SK-N-SH (cell line): ENCODE measurements around the gene LRRIQ3. TPM values are rescaled to one million over a fixed set of nuclear protein-coding genes. Genes with fewer than 3 reads are reported as not detected.

Source experiments
- CTCF ChIA-PET: fragments of 300-600, 350-600 bp; formaldehyde crosslinking; extraction: SDS; loops from one replicate; lab custom pipeline; 2021; lab: Yijun Ruan, JAX
- POLR2A ChIA-PET: fragments of 350-600 bp; sonication (Branson Sonifier 250); formaldehyde crosslinking; extraction: SDS; loops from one replicate; lab custom pipeline; 2020; ENCODE audit warnings: antibody characterized with exemption, inconsistent platforms; lab: Yijun Ruan, JAX
- DNase-seq: peaks from one replicate; pipeline ENCODE4 v3.0.0; 2012
- H2AFZ ChIP-seq: fragments of 200-600 bp; sonication (generic); 2 replicates; pipeline ENCODE4 v1.8.1; 2016; ENCODE audit warnings: antibody characterized with exemption, mild to moderate bottlenecking, low read depth
- H3F3A ChIP-seq: fragments of 200-600 bp; sonication (generic); replicated peaks from 2 replicates; pipeline ENCODE3; 2016; ENCODE audit warnings: antibody characterized with exemption, mild to moderate bottlenecking; ENCODE audit not compliant: insufficient read depth
- H3K27ac ChIP-seq, 2 experiments: fragments of 200-500 bp in 1 of 2; fragments of 200-600 bp in 1 of 2; sonication (Bioruptor generic) in 1 of 2; sonication (generic), shearing (Covaris generic) in 1 of 2; 2 replicates each; pipeline versions ENCODE4 v1.5.1 to v1.6.1; 2014 to 2016; ENCODE audit warnings: low read depth in 2 of 2, inconsistent platforms in 1 of 2, low read length in 1 of 2, mild to moderate bottlenecking in 1 of 2, mixed read lengths in 1 of 2
- H3K27me3 ChIP-seq: fragments of 200-600 bp; sonication (generic), shearing (Covaris generic); 2 replicates; pipeline ENCODE4 v1.6.1; 2016; ENCODE audit warnings: mixed run types; ENCODE audit not compliant: insufficient read depth
- H3K36me3 ChIP-seq, 2 experiments: fragments of 200-500 bp in 1 of 2; fragments of 200-600 bp in 1 of 2; sonication (Bioruptor generic) in 1 of 2; sonication (generic) in 1 of 2; replicated peaks in 1 of 2; 2 replicates each; pipeline versions ENCODE3 to v1.5.1; 2014 to 2016; ENCODE audit warnings: low read length in 1 of 2, mild to moderate bottlenecking in 1 of 2; ENCODE audit not compliant: insufficient read depth in 2 of 2, control insufficient read depth in 1 of 2
- H3K4me1 ChIP-seq, 2 experiments: fragments of 200-500 bp in 1 of 2; fragments of 200-600 bp in 1 of 2; sonication (Bioruptor generic) in 1 of 2; sonication (generic), shearing (Covaris generic) in 1 of 2; 2 replicates each; pipeline versions ENCODE4 v1.5.1 to v1.6.1; 2014 to 2016; ENCODE audit warnings: low read depth in 1 of 2, low read length in 1 of 2, mixed run types in 1 of 2; ENCODE audit not compliant: insufficient read depth in 2 of 2, control insufficient read depth in 1 of 2
- H3K4me2 ChIP-seq: fragments of 200-600 bp; sonication (generic), shearing (Covaris generic); 2 replicates; pipeline ENCODE4 v1.6.1; 2017; ENCODE audit warnings: mixed run types
- H3K4me3 ChIP-seq, 2 experiments: fragments of 200-500 bp in 1 of 2; fragments of 200-600 bp in 1 of 2; sonication (Bioruptor generic) in 1 of 2; sonication (generic), shearing (Covaris generic) in 1 of 2; 2 replicates each; pipeline versions ENCODE4 v1.5.1 to v1.8.1; 2014 to 2016; ENCODE audit warnings: low read depth in 2 of 2, inconsistent platforms in 1 of 2, low read length in 1 of 2, mild to moderate bottlenecking in 1 of 2, mixed read lengths in 1 of 2, moderate library complexity in 1 of 2
- H3K79me2 ChIP-seq: fragments of 200-600 bp; sonication (generic); 2 replicates; pipeline ENCODE4 v1.8.1; 2017; ENCODE audit warnings: mild to moderate bottlenecking; ENCODE audit not compliant: insufficient read depth
- H3K9ac ChIP-seq: fragments of 200-600 bp; sonication (generic); 2 replicates; pipeline ENCODE4 v1.6.1; 2017; ENCODE audit warnings: mixed run types
- H3K9me2 ChIP-seq: fragments of 200-600 bp; sonication (generic); 2 replicates; pipeline ENCODE4 v1.6.1; 2017; ENCODE audit warnings: mixed run types
- H3K9me3 ChIP-seq: fragments of 200-600 bp; sonication (generic); 2 replicates; pipeline ENCODE4 v1.6.1; 2017; ENCODE audit warnings: mixed run types, mild to moderate bottlenecking, moderate library complexity
- H4K20me1 ChIP-seq: fragments of 200-600 bp; sonication (generic); 2 replicates; pipeline ENCODE4 v1.6.1; 2017; ENCODE audit warnings: mild to moderate bottlenecking, mixed run types; ENCODE audit not compliant: insufficient read depth
- CHD2 ChIP-seq: fragments of 150-350 bp; IDR thresholded peaks from 2 replicates; pipeline ENCODE4 v1.6.1; 2018; ENCODE audit warnings: low read length; ENCODE audit not compliant: partially characterized antibody
- ELF1 ChIP-seq: IDR thresholded peaks from 2 replicates; pipeline ENCODE4 v1.4.0; 2012
- EP300 ChIP-seq, 2 experiments: IDR thresholded peaks; 2 replicates each; pipeline versions ENCODE4 v1.4.0 to v1.6.1; 2012; ENCODE audit warnings: borderline replicate concordance in 1 of 2, low read depth in 1 of 2, low read length in 1 of 2
- FOSL2 ChIP-seq: IDR thresholded peaks from 2 replicates; pipeline ENCODE4 v1.4.0; 2012; ENCODE audit warnings: low read depth, mild to moderate bottlenecking, moderate library complexity, borderline replicate concordance
- FOXJ3 ChIP-seq: sonication (generic); formaldehyde crosslinking; IDR thresholded peaks from 2 replicates; pipeline ENCODE4 v1.5.1; 2020; ENCODE audit warnings: mild to moderate bottlenecking, missing genetic modification reagents
- MEF2A ChIP-seq: IDR thresholded peaks from 2 replicates; pipeline ENCODE4 v1.4.0; 2012; ENCODE audit warnings: low read depth, borderline replicate concordance
- RAD21 ChIP-seq: IDR thresholded peaks from 2 replicates; pipeline ENCODE4 v1.6.1; 2012; ENCODE audit warnings: mild to moderate bottlenecking, low read length
- RXRA ChIP-seq: IDR thresholded peaks from 2 replicates; pipeline ENCODE4 v1.4.0; 2012; ENCODE audit warnings: low read depth, mild to moderate bottlenecking, borderline replicate concordance
- SIN3A ChIP-seq: IDR thresholded peaks from 2 replicates; pipeline ENCODE4 v1.6.1; 2012; ENCODE audit warnings: low read depth, mild to moderate bottlenecking, low read length, moderate library complexity, borderline replicate concordance
- SMC3 ChIP-seq: IDR thresholded peaks from 2 replicates; pipeline ENCODE4 v1.6.1; 2012; ENCODE audit warnings: low read depth, low read length, improper control_type of control experiment
- TCF12 ChIP-seq: IDR thresholded peaks from 2 replicates; pipeline ENCODE4 v1.4.0; 2012
- YY1 ChIP-seq: IDR thresholded peaks from 2 replicates; pipeline ENCODE4 v1.4.0; 2012; ENCODE audit warnings: low read depth, mild to moderate bottlenecking
- WGBS: methylation state at CpG from one replicate; pipeline ENCODE4 v1.1.6; 2017; ENCODE audit warnings: low lambda C conversion rate; 5-methylcytosine and 5-hydroxymethylcytosine counted together
- polyA plus RNA-seq, 3 experiments: library from polyadenylated mRNA; depleted of rRNA; stranded (reverse); fragments of >200 nt; gene quantifications; 2 replicates each; pipeline ENCODE4 v1.2.3, GENCODE V29; 2012
- TF ChIP-seq, protein P1 (sequence below): fragments of 150-350 bp; IDR thresholded peaks from 2 replicates; pipeline ENCODE4 v1.6.1; 2017; ENCODE audit warnings: antibody characterized with exemption, low read length, low read depth, borderline replicate concordance
- TF ChIP-seq, protein P2 (sequence below): IDR thresholded peaks from 2 replicates; pipeline ENCODE4 v1.4.0; 2012; ENCODE audit warnings: low read depth, borderline replicate concordance
- TF ChIP-seq, protein P3 (sequence below): IDR thresholded peaks from 2 replicates; pipeline ENCODE4; 2012
- TF ChIP-seq, protein P4 (sequence below): IDR thresholded peaks from 2 replicates; pipeline ENCODE4 v1.6.1; 2012; ENCODE audit warnings: mild to moderate bottlenecking, low read depth, low read length, moderate library complexity
- TF ChIP-seq, protein P5 (sequence below): IDR thresholded peaks from 2 replicates; pipeline ENCODE4 v1.4.0; 2012; ENCODE audit warnings: low read depth
- TF ChIP-seq, protein P6 (sequence below): IDR thresholded peaks from 2 replicates; pipeline ENCODE4 v1.4.0; 2012; ENCODE audit warnings: low read depth, borderline replicate concordance
- TF ChIP-seq, protein P7 (sequence below): fragments of 200-600 bp; sonication (generic); IDR thresholded peaks from 2 replicates; pipeline ENCODE4 v1.6.1; 2017; ENCODE audit warnings: antibody characterized with exemption, mild to moderate bottlenecking, moderate library complexity
- TF ChIP-seq, protein P8 (sequence below): fragments of 150-350 bp; IDR thresholded peaks from 2 replicates; pipeline ENCODE4 v1.6.1; 2016; ENCODE audit warnings: mild to moderate bottlenecking, low read depth, low read length

Gene LRRIQ3
- polyA plus RNA-seq, 1 of the 3 experiments (the other 2 are of a cell fraction): 0.56 TPM

DNA sequence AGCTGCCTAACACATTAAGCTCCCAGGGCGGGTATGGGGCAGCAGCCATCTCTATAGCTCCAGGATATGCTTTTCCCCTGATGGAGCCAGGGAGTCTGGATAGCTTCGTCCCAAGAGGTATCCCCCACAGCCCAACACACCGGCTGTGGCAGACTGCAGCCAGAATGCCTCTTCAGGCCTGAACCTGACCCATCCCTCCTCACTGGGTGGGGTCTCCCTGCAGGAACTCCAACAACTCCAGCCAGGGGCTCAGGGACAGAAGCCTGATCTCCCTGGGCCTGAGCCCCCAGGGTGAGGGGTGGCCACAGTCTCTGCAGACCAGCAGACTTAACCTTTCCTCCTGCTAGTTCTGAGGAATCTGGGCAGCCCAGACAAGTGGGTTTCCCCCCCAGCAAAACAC, 159.9 kb downstream of the LRRIQ3 start (continued):
- TF ChIP-seq FOXJ3 (CRISPR knock-in tag) (no peak), ELF1 (no peak), TCF12 (no peak), SIN3A (no peak), CHD2 (no peak), MEF2A (no peak)
- TF ChIP-seq, protein P1, sequence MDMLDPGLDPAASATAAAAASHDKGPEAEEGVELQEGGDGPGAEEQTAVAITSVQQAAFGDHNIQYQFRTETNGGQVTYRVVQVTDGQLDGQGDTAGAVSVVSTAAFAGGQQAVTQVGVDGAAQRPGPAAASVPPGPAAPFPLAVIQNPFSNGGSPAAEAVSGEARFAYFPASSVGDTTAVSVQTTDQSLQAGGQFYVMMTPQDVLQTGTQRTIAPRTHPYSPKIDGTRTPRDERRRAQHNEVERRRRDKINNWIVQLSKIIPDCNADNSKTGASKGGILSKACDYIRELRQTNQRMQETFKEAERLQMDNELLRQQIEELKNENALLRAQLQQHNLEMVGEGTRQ: no peak
- TF ChIP-seq, protein P2, sequence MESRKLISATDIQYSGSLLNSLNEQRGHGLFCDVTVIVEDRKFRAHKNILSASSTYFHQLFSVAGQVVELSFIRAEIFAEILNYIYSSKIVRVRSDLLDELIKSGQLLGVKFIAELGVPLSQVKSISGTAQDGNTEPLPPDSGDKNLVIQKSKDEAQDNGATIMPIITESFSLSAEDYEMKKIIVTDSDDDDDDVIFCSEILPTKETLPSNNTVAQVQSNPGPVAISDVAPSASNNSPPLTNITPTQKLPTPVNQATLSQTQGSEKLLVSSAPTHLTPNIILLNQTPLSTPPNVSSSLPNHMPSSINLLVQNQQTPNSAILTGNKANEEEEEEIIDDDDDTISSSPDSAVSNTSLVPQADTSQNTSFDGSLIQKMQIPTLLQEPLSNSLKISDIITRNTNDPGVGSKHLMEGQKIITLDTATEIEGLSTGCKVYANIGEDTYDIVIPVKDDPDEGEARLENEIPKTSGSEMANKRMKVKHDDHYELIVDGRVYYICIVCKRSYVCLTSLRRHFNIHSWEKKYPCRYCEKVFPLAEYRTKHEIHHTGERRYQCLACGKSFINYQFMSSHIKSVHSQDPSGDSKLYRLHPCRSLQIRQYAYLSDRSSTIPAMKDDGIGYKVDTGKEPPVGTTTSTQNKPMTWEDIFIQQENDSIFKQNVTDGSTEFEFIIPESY: no peak

DNA sequence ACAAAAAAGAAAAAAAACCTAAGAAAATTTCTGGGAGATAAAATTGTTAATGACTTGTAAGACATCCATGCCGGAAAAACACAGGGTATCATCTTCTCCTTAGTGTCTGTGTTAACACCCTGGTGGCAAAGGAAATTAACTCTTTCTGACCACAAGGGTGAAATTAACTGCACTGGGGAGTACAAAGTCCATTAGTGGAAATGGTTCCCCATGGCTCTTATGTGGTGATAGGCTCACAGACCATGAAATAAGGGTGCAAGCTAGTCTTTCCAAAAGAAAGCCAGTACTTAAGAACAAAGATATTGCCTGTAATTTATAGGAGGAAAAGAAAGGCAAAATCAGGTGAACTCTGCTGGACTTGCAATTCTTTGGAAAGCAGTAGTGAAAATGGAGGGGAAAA, 185.4 kb downstream of the LRRIQ3 start:
- Histone ChIP-seq H3F3A (no peaks in the 10 kb centered on the region), H3K4me2 (no peak overlapping the region), H3K79me2 (no peaks in the 10 kb centered on the region), H3K36me3 (no peaks in the 10 kb centered on the region), H3K9ac (no peak overlapping the region), H3K27ac (no peak overlapping the region), H4K20me1 (no peaks in the 10 kb centered on the region), H3K9me3 (no peaks in the 10 kb centered on the region), H3K4me3 (no peak overlapping the region), H3K9me2 (no peaks in the 10 kb centered on the region), H2AFZ (no peak overlapping the region), H3K27me3 (no peaks in the 10 kb centered on the region), H3K4me1 (no peaks in the 10 kb centered on the region)
- no peak for DNase-seq
- 28% methylated on average over 1 of the region's 1 CpG for WGBS
- CTCF ChIA-PET: interaction anchor here (1.1 kb wide), 2 partner anchors 9 to 14 kb away, joined by 3 read pairs; no protein-coding TSS in a partner anchor
- POLR2A ChIA-PET: no interaction called here
- TF ChIP-seq SMC3 (no peak), EP300 (IDR thresholded peaks at IDR 0.05; ENCODE audit: borderline replicate concordance in 1 of 2, low read depth in 1 of 2, low read length in 1 of 2) (no peak), YY1 (no peak), FOXJ3 (CRISPR knock-in tag) (no peak), RXRA (no peak), FOSL2 (no peak), RAD21 (no peak), MEF2A (no peak)
- TF ChIP-seq, protein P3, sequence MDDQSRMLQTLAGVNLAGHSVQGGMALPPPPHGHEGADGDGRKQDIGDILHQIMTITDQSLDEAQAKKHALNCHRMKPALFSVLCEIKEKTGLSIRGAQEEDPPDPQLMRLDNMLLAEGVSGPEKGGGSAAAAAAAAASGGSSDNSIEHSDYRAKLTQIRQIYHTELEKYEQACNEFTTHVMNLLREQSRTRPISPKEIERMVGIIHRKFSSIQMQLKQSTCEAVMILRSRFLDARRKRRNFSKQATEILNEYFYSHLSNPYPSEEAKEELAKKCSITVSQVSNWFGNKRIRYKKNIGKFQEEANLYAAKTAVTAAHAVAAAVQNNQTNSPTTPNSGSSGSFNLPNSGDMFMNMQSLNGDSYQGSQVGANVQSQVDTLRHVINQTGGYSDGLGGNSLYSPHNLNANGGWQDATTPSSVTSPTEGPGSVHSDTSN: no peak
- TF ChIP-seq, protein P4, sequence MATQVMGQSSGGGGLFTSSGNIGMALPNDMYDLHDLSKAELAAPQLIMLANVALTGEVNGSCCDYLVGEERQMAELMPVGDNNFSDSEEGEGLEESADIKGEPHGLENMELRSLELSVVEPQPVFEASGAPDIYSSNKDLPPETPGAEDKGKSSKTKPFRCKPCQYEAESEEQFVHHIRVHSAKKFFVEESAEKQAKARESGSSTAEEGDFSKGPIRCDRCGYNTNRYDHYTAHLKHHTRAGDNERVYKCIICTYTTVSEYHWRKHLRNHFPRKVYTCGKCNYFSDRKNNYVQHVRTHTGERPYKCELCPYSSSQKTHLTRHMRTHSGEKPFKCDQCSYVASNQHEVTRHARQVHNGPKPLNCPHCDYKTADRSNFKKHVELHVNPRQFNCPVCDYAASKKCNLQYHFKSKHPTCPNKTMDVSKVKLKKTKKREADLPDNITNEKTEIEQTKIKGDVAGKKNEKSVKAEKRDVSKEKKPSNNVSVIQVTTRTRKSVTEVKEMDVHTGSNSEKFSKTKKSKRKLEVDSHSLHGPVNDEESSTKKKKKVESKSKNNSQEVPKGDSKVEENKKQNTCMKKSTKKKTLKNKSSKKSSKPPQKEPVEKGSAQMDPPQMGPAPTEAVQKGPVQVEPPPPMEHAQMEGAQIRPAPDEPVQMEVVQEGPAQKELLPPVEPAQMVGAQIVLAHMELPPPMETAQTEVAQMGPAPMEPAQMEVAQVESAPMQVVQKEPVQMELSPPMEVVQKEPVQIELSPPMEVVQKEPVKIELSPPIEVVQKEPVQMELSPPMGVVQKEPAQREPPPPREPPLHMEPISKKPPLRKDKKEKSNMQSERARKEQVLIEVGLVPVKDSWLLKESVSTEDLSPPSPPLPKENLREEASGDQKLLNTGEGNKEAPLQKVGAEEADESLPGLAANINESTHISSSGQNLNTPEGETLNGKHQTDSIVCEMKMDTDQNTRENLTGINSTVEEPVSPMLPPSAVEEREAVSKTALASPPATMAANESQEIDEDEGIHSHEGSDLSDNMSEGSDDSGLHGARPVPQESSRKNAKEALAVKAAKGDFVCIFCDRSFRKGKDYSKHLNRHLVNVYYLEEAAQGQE: no peak
- TF ChIP-seq, protein P5, sequence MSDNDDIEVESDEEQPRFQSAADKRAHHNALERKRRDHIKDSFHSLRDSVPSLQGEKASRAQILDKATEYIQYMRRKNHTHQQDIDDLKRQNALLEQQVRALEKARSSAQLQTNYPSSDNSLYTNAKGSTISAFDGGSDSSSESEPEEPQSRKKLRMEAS: no peak
- TF ChIP-seq, protein P6, sequence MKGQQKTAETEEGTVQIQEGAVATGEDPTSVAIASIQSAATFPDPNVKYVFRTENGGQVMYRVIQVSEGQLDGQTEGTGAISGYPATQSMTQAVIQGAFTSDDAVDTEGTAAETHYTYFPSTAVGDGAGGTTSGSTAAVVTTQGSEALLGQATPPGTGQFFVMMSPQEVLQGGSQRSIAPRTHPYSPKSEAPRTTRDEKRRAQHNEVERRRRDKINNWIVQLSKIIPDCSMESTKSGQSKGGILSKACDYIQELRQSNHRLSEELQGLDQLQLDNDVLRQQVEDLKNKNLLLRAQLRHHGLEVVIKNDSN: no peak
- TF ChIP-seq, protein P7, sequence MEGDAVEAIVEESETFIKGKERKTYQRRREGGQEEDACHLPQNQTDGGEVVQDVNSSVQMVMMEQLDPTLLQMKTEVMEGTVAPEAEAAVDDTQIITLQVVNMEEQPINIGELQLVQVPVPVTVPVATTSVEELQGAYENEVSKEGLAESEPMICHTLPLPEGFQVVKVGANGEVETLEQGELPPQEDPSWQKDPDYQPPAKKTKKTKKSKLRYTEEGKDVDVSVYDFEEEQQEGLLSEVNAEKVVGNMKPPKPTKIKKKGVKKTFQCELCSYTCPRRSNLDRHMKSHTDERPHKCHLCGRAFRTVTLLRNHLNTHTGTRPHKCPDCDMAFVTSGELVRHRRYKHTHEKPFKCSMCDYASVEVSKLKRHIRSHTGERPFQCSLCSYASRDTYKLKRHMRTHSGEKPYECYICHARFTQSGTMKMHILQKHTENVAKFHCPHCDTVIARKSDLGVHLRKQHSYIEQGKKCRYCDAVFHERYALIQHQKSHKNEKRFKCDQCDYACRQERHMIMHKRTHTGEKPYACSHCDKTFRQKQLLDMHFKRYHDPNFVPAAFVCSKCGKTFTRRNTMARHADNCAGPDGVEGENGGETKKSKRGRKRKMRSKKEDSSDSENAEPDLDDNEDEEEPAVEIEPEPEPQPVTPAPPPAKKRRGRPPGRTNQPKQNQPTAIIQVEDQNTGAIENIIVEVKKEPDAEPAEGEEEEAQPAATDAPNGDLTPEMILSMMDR: no peak
- TF ChIP-seq, protein P8, sequence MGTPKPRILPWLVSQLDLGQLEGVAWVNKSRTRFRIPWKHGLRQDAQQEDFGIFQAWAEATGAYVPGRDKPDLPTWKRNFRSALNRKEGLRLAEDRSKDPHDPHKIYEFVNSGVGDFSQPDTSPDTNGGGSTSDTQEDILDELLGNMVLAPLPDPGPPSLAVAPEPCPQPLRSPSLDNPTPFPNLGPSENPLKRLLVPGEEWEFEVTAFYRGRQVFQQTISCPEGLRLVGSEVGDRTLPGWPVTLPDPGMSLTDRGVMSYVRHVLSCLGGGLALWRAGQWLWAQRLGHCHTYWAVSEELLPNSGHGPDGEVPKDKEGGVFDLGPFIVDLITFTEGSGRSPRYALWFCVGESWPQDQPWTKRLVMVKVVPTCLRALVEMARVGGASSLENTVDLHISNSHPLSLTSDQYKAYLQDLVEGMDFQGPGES: no peak
